ENCODE data around the gene YIPF1. TPM values are rescaled to one million over a fixed set of nuclear protein-coding genes. Genes with fewer than 3 reads are reported as not detected.

Gene YIPF1
- polyA plus RNA-seq, 1 of the 3 experiments (the other 2 are of a cell fraction): 23.1 TPM

- H3K9me3 ChIP-seq: no peaks in the 10 kb centered on the region
- peaks cover 4% of the 10 kb centered on the region for H3F3A ChIP-seq (replicated peaks; ENCODE audit: insufficient read depth)
- TF ChIP-seq MEF2A (IDR thresholded peaks at IDR 0.05; ENCODE audit: borderline replicate concordance, low read depth) (no peak), FOXM1 (IDR thresholded peaks at IDR 0.05; ENCODE audit: low read depth) (no peak), USF1 (IDR thresholded peaks at IDR 0.05; ENCODE audit: borderline replicate concordance, low read depth) (peak; percentile 42; the same call in 1 of the 2 replicates), ELF1 (IDR thresholded peaks at IDR 0.05) (no peak)
- ChIA-PET POLR2A (no interaction called here), CTCF (interaction anchor here (1.0 to 1.1 kb wide), 2 partner anchors 9 to 41 kb away, joined by 3 to 5 read pairs; no protein-coding TSS in a partner anchor)
- H3K9me2 ChIP-seq: no peaks in the 10 kb centered on the region
- no peak overlapping the region for H3K4me3 ChIP-seq (ENCODE audit: low read depth in 2 of 2, low read length in 1 of 2)
- no peak overlapping the region for H2AFZ ChIP-seq (ENCODE audit: low read depth)
- H3K4me1 ChIP-seq (ENCODE audit: control insufficient read depth in 1 of 2, insufficient read depth in 2 of 2, low read depth in 1 of 2, low read length in 1 of 2): no peaks in the 10 kb centered on the region; a peak in 1 of 4 replicates
- WGBS (ENCODE audit: low lambda C conversion rate): 83% methylated on average over 5 of the region's 5 CpGs
- no peaks in the 10 kb centered on the region for H4K20me1 ChIP-seq (ENCODE audit: insufficient read depth)
- peaks cover 19 to 39% of the 10 kb centered on the region in 2 experiments for H3K36me3 ChIP-seq (replicated peaks in 1 of 2; ENCODE audit: control insufficient read depth in 1 of 2, insufficient read depth in 2 of 2, low read length in 1 of 2)
- no peaks in the 10 kb centered on the region for H3K27me3 ChIP-seq (ENCODE audit: insufficient read depth)
- no peaks in the 10 kb centered on the region for H3K79me2 ChIP-seq (ENCODE audit: insufficient read depth)
- H3K27ac ChIP-seq (ENCODE audit: low read depth in 2 of 2, low read length in 1 of 2): no peak overlapping the region
- DNase-seq: no peak
- H3K9ac ChIP-seq: no peak overlapping the region
- H3K4me2 ChIP-seq: no peak overlapping the region
Measured at GRCh38 chr1:53918343-53918742, 28.7 kb upstream of the YIPF1 start.

GRCh38 chr1:53913352-53914033 lies 23.9 kb upstream of the YIPF1 start:
- 98% methylated on average over 5 of the region's 5 CpGs for WGBS (ENCODE audit: low lambda C conversion rate)
- DNase-seq: no peak
- H4K20me1 ChIP-seq (ENCODE audit: insufficient read depth): no peaks in the 10 kb centered on the region
- TF ChIP-seq NFIC (IDR thresholded peaks at IDR 0.05; ENCODE audit: borderline replicate concordance) (no peak), RXRA (IDR thresholded peaks at IDR 0.05; ENCODE audit: borderline replicate concordance, low read depth) (no peak), USF1 (IDR thresholded peaks at IDR 0.05; ENCODE audit: borderline replicate concordance, low read depth) (no peak), FOXJ3 (CRISPR knock-in tag; IDR thresholded peaks at IDR 0.05) (no peak), GABPA (IDR thresholded peaks at IDR 0.05; ENCODE audit: low read depth) (no peak), EP300 (IDR thresholded peaks at IDR 0.05; ENCODE audit: borderline replicate concordance in 1 of 2, low read depth in 1 of 2, low read length in 1 of 2) (no peak), SMC3 (IDR thresholded peaks at IDR 0.05; ENCODE audit: low read depth, low read length) (no peak), NRF1 (IDR thresholded peaks at IDR 0.05; ENCODE audit: low read depth, low read length) (no peak), FOXM1 (IDR thresholded peaks at IDR 0.05; ENCODE audit: low read depth) (no peak)
- TF ChIP-seq, protein P1, sequence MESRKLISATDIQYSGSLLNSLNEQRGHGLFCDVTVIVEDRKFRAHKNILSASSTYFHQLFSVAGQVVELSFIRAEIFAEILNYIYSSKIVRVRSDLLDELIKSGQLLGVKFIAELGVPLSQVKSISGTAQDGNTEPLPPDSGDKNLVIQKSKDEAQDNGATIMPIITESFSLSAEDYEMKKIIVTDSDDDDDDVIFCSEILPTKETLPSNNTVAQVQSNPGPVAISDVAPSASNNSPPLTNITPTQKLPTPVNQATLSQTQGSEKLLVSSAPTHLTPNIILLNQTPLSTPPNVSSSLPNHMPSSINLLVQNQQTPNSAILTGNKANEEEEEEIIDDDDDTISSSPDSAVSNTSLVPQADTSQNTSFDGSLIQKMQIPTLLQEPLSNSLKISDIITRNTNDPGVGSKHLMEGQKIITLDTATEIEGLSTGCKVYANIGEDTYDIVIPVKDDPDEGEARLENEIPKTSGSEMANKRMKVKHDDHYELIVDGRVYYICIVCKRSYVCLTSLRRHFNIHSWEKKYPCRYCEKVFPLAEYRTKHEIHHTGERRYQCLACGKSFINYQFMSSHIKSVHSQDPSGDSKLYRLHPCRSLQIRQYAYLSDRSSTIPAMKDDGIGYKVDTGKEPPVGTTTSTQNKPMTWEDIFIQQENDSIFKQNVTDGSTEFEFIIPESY (IDR thresholded peaks at IDR 0.05; ENCODE audit: borderline replicate concordance, low read depth): no peak
- H3K9me2 ChIP-seq: no peaks in the 10 kb centered on the region
- no peak overlapping the region for H3K27ac ChIP-seq (ENCODE audit: low read depth in 2 of 2, low read length in 1 of 2)
- no peaks in the 10 kb centered on the region for H3K27me3 ChIP-seq (ENCODE audit: insufficient read depth)
- no peaks in the 10 kb centered on the region for H3F3A ChIP-seq (replicated peaks; ENCODE audit: insufficient read depth)
- H2AFZ ChIP-seq (ENCODE audit: low read depth): no peak overlapping the region
- ChIA-PET CTCF (interaction anchor here (0.6 to 1.3 kb wide), 4 partner anchors 11 to 63 kb away, joined by 3 read pairs; no protein-coding TSS in a partner anchor), POLR2A (no interaction called here)
- H3K79me2 ChIP-seq (ENCODE audit: insufficient read depth): no peaks in the 10 kb centered on the region
- H3K9ac ChIP-seq: no peak overlapping the region
- H3K9me3 ChIP-seq: no peaks in the 10 kb centered on the region
- no peak overlapping the region for H3K4me2 ChIP-seq
- no peaks in the 10 kb centered on the region for H3K4me1 ChIP-seq (ENCODE audit: control insufficient read depth in 1 of 2, insufficient read depth in 2 of 2, low read depth in 1 of 2, low read length in 1 of 2)
- no peak overlapping the region for H3K4me3 ChIP-seq (ENCODE audit: low read depth in 2 of 2, low read length in 1 of 2)
- H3K36me3 ChIP-seq (replicated peaks in 1 of 2; ENCODE audit: control insufficient read depth in 1 of 2, insufficient read depth in 2 of 2, low read length in 1 of 2): peaks cover 8 to 9% of the 10 kb centered on the region in 2 experiments
